Measurements from ENCODE around the gene PAX5. TPM values are rescaled to one million over a fixed set of nuclear protein-coding genes. Genes with fewer than 3 reads are reported as not detected.
A peak's percentile ranks its signal among the peaks of the same experiment; 100 is the strongest.

PAX5 gene
- total RNA-seq, 1 experiment from 2014 or later = 6.6 TPM

DNA sequence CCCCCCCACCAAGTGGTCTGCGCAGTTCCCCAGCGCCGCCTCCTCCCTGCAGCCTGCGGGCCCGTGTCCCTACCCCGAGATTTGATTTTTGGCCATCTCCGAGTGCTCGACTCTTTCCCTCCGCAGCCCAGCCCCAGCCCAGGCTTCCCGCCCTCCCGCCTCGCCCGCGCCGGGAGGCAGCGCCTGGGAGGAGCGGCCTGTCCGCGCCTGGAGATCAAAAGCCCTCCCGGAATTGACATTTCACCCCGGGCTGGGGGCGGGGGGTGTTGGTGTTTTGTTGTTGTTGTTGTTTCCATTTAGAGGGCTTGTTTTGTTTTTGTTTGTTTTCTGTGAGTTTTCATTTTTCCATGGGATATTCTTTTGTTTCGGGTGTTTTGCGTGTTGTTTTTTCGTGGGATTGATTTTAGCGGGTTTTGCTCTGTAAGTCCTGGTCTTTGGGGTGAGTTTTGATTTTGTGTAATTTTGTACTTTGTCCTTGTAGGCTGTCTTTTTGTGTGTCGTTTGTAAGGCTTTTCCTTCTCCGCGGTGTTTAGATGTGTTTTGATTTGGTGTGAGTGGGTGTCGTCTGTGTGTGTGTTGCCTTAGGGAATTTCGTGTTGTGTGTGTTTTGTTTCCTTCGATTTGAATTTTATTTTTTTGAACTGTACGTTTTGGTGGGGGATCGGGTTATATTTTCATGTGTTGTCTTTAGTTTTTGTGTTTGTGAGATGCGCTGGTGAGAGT, 1.7 kb upstream of the PAX5 start:
- TF ChIP-seq, protein P1, sequence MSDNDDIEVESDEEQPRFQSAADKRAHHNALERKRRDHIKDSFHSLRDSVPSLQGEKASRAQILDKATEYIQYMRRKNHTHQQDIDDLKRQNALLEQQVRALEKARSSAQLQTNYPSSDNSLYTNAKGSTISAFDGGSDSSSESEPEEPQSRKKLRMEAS (CRISPR knock-in tag; IDR thresholded peaks at IDR 0.05) = 0 out of 2 replicates have a peak, but pooled peaks have one; percentile 22
- peak; percentile 81 for TF ChIP-seq ZNF423 (CRISPR knock-in tag; IDR thresholded peaks at IDR 0.05)
- 0 out of 2 replicates have a peak, but pooled peaks have one; percentile 37 for TF ChIP-seq FOXP1 (CRISPR knock-in tag; IDR thresholded peaks at IDR 0.05; ENCODE audit: borderline replicate concordance)
- no peak for TF ChIP-seq JUN (CRISPR knock-in tag; IDR thresholded peaks at IDR 0.05)
- no peak for TF ChIP-seq NFE2L1 (CRISPR knock-in tag; IDR thresholded peaks at IDR 0.05)
- TF ChIP-seq SP1 (CRISPR knock-in tag; conservative IDR thresholded peaks at IDR 0.05) = 0 out of 2 replicates have a peak, but pooled peaks have one; percentile 41
- ATAC-seq (peak; percentile 1; the same call in 1 of the 2 replicates), DNase-seq (ENCODE audit: low spot score) (peak; percentile 57)
- POLR2A ChIA-PET = no interaction called here
- Mint-ChIP-seq H3K9me3 (no peaks in the 10 kb centered on the region), H3K36me3 (no peaks in the 10 kb centered on the region), H3K27me3 (ENCODE audit: low read depth) (peaks cover 98% of the 10 kb centered on the region), H3K4me3 (peak overlapping the region; percentile 74), H3K4me1 (peaks cover 51% of the 10 kb centered on the region), H3K27ac (no peak overlapping the region)
- CTCF ChIA-PET = interaction anchor here (0.8 to 4.6 kb wide), 4 partner anchors 40 to 375 kb away, joined by 3 to 15 read pairs (median 7); no protein-coding TSS in a partner anchor

DNA sequence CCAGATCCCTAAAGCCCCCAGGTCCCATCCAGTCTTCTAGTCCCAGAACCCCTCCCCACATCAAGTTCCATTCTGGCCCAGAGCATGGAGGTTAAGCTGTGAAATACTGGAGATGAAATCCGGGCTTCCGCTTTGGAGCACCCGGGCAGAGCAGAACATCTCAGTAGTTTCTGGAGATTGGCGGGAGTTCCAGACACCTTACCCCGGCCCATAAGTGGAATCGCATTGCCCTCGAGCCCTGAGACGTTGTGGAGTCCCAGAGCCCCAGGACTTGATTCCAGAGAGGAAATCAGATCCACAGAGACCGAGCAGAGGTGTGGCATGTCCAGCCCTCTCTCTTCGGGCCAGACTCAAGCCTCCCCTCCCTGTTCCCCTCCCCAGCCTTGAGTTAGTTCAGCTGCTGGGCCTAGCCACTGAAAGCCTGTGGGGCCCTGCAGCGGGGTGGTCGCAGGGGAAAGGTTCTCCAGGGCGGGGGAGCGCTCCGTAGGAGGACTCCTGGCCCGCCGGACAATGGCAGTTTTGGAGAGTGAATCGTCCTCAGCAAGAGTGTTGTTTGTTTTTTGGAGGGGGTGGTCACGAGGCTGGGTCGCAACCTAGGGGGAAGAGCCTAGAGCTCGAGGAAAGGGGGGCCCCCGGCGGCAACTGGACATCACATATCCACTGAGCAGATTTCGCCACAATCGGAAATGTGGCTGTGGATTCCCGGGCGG, 1.0 kb upstream of the PAX5 start:
- ChIA-PET CTCF (interaction anchor here (0.8 to 4.6 kb wide), 5 partner anchors 10 to 376 kb away, joined by 3 to 15 read pairs (median 8); partner anchors contain the start of gene ZCCHC7), POLR2A (no interaction called here)
- ATAC-seq (peak; percentile 19), DNase-seq (ENCODE audit: low spot score) (peak; percentile 52)
- Mint-ChIP-seq H3K4me3 (peak overlapping the region; percentile 74), H3K27ac (no peak overlapping the region; the same call in 1 of the 2 replicates), H3K36me3 (no peaks in the 10 kb centered on the region), H3K4me1 (peaks cover 50% of the 10 kb centered on the region), H3K9me3 (no peaks in the 10 kb centered on the region), H3K27me3 (ENCODE audit: low read depth) (peaks cover 99% of the 10 kb centered on the region)
- no peak for TF ChIP-seq ZNF138 (CRISPR knock-in tag; conservative IDR thresholded peaks at IDR 0.05)
- TF ChIP-seq, protein P2, sequence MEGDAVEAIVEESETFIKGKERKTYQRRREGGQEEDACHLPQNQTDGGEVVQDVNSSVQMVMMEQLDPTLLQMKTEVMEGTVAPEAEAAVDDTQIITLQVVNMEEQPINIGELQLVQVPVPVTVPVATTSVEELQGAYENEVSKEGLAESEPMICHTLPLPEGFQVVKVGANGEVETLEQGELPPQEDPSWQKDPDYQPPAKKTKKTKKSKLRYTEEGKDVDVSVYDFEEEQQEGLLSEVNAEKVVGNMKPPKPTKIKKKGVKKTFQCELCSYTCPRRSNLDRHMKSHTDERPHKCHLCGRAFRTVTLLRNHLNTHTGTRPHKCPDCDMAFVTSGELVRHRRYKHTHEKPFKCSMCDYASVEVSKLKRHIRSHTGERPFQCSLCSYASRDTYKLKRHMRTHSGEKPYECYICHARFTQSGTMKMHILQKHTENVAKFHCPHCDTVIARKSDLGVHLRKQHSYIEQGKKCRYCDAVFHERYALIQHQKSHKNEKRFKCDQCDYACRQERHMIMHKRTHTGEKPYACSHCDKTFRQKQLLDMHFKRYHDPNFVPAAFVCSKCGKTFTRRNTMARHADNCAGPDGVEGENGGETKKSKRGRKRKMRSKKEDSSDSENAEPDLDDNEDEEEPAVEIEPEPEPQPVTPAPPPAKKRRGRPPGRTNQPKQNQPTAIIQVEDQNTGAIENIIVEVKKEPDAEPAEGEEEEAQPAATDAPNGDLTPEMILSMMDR (IDR thresholded peaks at IDR 0.05) = 0 out of 2 replicates have a peak, but pooled peaks have one; percentile 7
- TF ChIP-seq ZBTB21 (CRISPR knock-in tag; IDR thresholded peaks at IDR 0.05; ENCODE audit: borderline replicate concordance) = no peak
- TF ChIP-seq CBFB (CRISPR knock-in tag; IDR thresholded peaks at IDR 0.05; ENCODE audit: low read depth) = no peak
- TF ChIP-seq, protein P3, sequence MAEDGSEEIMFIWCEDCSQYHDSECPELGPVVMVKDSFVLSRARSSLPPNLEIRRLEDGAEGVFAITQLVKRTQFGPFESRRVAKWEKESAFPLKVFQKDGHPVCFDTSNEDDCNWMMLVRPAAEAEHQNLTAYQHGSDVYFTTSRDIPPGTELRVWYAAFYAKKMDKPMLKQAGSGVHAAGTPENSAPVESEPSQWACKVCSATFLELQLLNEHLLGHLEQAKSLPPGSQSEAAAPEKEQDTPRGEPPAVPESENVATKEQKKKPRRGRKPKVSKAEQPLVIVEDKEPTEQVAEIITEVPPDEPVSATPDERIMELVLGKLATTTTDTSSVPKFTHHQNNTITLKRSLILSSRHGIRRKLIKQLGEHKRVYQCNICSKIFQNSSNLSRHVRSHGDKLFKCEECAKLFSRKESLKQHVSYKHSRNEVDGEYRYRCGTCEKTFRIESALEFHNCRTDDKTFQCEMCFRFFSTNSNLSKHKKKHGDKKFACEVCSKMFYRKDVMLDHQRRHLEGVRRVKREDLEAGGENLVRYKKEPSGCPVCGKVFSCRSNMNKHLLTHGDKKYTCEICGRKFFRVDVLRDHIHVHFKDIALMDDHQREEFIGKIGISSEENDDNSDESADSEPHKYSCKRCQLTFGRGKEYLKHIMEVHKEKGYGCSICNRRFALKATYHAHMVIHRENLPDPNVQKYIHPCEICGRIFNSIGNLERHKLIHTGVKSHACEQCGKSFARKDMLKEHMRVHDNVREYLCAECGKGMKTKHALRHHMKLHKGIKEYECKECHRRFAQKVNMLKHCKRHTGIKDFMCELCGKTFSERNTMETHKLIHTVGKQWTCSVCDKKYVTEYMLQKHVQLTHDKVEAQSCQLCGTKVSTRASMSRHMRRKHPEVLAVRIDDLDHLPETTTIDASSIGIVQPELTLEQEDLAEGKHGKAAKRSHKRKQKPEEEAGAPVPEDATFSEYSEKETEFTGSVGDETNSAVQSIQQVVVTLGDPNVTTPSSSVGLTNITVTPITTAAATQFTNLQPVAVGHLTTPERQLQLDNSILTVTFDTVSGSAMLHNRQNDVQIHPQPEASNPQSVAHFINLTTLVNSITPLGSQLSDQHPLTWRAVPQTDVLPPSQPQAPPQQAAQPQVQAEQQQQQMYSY (CRISPR knock-in tag; IDR thresholded peaks at IDR 0.05) = no peak
- TF ChIP-seq, protein P4, sequence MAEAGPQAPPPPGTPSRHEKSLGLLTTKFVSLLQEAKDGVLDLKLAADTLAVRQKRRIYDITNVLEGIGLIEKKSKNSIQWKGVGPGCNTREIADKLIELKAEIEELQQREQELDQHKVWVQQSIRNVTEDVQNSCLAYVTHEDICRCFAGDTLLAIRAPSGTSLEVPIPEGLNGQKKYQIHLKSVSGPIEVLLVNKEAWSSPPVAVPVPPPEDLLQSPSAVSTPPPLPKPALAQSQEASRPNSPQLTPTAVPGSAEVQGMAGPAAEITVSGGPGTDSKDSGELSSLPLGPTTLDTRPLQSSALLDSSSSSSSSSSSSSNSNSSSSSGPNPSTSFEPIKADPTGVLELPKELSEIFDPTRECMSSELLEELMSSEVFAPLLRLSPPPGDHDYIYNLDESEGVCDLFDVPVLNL (CRISPR knock-in tag; IDR thresholded peaks at IDR 0.05; ENCODE audit: borderline replicate concordance, low read depth) = no peak

Data from WTC11 (cell line).